HG03135 (cell line): ENCODE measurements around the gene LHB.
A peak's percentile ranks its signal among the peaks of the same experiment; 100 is the strongest.

Source experiments
- ATAC-seq: cut with Tn5 transposase; IDR thresholded peaks from one replicate; pipeline ENCODE4 v1.9.1; 2021; ENCODE audit warnings: mild to moderate bottlenecking, moderate library complexity; ENCODE audit not compliant: unreplicated experiment

LHB gene

DNA sequence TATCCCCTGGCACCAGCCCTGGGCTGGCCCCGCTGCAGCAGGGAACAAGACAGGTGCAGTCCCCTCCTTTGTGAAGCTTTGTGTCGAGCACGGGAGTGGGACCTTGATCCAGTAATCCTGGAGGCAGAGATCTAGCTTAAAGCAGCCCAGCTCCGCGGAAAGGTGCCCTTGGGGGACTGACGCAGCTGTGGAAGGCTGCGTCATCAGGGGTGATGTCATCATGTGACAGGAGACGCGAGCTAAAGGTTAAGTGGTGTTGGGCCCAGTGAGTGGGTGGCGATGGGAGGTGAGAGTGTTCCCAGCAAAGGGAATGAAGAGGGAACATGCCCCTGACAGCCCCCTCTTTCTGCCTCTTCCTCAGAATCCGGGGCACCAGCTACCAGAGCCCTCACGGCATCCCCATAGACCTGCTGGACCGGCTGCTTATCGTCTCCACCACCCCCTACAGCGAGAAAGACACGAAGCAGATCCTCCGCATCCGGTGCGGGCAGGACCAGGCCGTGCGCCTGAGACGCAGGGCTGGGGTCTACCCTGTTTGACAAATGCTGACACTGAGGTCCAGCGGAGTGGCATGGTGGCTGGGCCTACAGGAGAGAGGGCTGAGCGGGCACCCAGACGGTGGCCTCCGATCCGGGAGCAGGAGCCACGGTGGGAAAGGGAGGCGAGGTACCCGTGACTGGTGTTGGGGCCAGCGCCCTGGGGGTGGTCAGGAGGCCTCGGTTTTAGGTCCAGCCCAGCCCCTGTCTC, 2.6 kb downstream of the LHB start:
- ATAC-seq: no peak

DNA sequence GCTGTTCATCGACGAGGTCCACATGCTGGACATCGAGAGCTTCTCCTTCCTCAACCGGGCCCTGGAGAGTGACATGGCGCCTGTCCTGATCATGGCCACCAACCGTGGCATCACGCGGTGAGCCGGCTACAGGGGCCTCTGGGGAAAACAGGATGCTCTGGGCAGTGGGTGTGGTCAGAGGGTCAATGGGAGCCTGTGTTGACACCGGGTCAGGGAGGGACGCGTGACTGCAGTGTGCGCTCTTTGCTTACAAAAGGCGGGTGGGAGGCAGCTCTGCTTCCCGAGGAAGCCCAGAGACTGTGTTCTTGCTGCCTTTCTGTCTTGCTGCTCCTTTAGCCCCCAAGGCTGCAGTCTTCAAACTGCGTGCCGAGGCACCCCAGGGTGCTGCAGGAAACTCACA, 5.7 kb downstream of the LHB start:
- ATAC-seq: no peak

DNA sequence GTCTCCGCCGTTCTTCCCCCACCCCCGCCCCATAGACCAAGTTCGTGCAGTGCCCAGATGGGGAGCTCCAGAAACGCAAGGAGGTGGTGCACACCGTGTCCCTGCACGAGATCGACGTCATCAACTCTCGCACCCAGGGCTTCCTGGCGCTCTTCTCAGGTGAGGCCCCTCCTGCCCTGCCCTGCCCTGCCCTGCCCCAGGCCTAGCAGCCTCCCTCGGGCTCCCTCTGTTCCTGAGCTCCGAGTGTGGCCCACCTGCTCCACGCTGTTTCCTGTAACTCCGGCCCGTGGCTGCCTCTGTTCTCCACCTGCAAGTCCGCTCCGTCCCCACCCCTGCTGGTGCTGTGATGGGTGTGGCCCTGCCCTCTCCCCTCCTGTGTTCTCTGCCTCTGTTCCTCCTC, 6.4 kb downstream of the LHB start:
- ATAC-seq: no peak

DNA sequence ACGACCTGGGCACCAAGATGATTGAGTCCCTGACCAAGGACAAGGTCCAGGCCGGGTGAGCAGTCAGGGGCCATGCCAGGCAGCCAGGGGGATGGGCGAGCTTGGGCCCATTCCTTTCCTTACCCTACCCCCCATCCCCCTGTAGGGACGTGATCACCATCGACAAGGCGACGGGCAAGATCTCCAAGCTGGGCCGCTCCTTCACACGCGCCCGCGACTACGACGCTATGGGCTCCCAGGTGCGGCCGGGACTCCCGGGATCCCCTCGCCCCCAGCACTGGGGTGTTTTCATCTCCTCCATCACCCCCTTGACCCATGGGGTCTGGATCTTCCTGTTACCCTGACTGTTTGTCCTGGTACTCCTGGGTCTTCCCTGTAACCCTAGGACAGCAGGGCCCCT, 7.1 kb downstream of the LHB start:
- ATAC-seq: no peak

DNA sequence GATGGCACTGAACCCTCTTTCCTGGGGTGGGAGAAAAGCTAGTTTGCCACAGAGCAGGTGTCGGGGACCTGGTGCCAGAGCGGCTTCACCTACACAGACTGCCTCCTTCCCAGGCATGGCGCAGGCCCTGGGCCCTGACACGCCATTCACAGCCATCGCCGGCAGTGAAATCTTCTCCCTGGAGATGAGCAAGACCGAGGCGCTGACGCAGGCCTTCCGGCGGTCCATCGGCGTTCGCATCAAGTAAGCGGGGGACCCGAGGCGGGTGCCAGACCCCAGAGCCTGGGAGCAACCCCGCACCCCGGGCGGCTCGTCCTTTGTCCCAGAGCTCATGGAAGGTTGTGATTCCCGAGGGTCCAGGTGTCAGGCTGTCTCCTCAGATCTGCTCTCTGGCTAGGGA, 10.0 kb downstream of the LHB start:
- ATAC-seq: no peak

DNA sequence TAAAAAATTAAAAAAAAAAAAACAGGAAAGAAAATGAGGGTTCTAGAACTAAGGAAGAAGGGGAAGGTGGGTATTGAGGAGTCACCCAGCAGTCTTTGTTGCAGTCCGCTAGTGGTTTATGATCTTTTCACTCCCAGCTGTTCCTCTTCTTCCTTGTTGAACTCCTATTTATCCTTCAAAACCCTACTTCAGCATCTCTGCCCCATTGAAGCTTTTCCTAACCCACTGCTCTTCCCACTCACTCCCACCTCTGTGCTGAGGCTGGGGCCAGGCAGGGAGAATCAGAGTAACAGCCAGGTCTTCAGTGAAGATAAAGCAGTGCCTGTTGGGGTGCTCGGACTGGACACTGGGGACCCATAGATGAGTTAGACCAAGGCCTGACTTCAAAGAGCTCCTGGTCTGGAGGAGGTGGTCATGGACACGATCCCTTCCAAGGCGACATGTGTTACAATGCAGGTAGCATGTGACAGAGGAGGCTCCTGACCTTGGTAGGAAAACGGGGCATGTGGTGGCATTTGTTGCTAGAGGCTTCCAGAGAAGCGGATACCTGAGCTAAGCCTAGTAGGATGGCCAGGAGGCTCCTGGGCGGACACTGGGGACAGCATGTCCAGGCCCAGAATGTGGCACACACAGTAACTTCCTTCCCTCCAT, 11.8 kb downstream of the LHB start:
- ATAC-seq: no peak

DNA sequence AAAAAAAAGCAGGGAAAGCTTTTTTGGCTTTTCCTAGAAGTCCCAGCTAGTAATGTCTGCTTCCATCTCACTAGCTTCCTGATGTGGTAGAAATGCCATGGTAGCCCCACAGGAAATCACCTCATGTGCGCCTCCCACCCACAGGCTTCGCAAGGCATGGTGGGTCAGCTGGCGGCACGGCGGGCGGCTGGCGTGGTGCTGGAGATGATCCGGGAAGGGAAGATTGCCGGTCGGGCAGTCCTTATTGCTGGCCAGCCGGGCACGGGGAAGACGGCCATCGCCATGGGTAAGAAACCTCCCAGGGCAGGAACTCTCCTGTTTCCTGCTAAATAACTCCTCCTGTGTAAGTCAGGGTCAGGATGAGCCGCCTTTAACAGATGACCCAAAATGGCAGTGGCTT, 12.8 kb downstream of the LHB start:
- no peak for ATAC-seq

DNA sequence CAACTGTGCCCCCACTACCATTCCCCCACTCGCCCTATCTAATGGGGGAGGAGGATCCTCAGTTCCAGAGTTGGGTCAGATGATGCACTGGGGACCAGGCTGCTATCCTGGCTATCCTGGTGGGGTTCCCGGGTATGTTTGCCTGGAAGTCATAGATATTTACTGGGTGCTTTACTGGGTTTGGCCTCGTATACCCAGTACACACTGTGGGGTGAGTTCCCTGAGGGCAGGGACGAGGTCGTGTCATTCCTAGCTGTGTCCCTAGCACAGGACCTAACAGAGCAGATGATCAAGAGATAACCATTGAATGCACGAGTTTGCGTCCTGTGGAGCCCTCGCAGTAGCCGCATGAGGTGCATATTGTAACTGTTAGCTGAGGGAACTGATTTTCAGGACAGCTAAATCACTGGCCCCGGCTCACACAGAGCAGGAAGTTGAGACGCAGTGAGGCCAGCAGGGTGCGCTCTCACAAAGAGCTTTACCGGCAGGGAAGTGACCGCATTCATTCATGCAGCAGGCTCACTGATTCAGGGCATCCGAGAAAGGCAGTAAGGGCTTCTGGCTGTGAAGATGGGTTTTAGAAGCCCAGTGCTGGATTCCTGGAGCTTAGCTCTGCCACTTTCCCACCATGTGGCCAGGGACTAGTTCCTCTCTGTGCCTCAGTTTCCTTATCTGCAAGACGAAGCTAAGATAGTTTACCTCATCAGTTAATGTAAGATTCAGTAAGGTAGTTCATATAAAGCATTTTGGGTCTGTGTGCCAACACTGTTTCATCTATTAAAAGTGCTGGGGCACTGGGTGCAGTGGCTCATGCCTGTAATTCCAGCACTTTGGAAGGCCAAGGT, 17.2 kb downstream of the LHB start:
- no peak for ATAC-seq

DNA sequence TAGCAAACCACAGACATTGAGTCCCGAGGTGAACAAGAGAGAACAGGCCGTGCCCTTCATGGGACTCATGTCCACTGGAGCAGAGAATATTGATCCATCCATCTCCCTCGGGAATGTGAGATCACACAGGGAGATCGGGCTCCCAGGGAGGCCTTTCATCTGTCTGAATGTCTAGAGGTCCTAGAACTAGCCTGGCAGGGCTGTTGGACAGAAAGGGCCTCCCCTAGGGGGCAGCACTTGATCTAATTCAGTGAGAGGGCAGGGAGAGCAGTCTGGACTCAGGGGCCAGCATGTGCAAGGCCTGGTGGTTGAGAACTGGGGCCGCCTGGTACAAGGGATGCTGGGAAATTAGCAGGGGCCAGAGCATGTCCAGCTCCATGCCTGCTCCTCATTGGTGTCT, 18.9 kb downstream of the LHB start:
- no peak for ATAC-seq

DNA sequence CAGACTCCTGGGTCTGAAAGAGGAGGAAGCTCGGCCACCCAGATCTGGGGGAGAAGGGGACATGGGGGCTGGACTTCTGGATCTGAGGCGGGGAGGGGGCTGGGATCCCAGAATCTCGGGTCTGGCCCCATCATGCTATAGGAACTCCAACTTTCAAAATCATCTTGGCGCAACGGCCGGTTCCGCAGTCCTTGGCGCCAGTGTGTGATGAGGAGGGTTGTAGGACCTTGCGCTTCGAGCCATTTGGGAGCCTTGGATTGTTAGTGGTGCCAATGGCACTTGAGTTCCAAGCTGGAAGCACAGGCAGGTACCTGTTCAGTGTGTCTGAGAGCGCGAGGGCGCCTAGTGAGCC, 22.9 kb downstream of the LHB start:
- ATAC-seq: no peak

DNA sequence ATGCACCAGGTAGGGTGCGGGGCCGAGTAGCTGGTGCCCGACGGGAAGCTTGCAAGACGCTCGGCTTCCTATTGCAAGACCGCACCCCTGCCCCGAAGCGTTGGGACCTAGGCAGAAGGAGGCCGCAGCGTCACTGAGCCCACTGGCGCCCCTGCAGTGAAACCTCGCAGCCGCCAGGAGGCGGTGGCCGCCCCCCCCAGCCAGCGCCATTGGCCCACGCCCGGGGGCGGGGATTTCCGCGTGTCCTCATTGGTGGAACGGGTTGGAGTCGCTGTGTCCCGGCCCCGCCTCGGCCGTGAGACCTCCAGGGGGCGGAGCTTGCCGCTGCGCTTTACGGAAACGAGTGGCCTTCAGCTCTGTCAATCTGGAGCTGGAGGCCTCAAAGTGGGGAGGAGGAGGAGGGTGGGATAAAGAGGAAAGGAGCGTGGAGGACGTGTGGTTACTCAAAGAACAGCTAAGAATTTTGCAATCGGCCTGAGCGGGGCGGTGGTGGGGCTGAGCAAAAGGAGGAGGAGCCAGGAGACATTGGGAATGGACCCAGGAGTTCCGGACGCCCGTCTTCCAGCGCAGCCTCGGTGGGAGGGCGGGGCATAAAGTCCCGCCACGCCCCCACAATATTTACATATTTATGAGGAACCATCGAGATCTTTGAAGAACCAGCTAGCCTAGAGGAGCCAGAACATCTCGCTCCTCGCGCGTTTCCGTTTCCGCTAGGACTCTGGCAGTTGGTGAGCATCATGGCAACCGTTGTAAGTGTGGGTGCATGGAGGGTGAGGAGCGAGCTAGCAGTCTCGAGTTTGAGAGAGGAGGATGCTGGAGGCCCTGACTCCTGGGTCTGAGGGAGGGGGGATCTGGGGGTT, 23.5 kb downstream of the LHB start, which contains the start of the genes GYS1 and RUVBL2:
TSS of gene GYS1 (minus strand) at position 135 of the 860 bp plus-strand sequence. CDS start 197 bp downstream, outside the sequence.
TSS of gene RUVBL2 (plus strand) at position 713 of the 860 bp plus-strand sequence. CDS start at position 738, 25 bp downstream.
- peak; percentile 86 for ATAC-seq

DNA sequence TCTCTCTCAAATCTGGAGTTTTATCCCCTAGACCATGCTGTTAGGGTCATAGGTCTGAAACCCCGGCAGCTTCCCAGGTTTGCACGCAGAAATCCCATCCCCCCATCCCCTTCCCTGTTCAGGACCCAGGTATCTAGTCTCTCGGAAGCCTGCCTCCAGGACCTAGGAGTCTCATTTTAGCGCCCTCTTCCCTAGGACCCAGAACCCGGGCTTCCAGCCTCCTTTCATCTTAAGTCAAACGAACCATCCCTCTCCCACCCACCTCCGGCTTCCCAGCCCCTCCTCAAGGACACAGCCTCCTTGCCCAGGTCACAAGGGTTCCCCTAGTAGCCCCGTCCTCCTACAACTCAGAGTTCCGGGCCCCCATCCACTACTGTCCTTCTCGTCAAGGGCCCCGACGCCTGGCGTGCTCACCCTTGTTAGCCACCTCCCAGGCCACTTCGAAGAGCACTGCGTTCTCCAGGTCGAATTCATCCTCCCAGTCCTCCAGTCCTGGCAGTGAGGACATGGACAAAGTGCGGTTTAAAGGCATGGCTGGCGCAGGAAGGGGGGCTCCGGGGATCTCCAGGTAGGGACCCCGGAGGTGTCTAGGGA, 24.2 kb downstream of the LHB start:
- peak; percentile 15 for ATAC-seq

DNA sequence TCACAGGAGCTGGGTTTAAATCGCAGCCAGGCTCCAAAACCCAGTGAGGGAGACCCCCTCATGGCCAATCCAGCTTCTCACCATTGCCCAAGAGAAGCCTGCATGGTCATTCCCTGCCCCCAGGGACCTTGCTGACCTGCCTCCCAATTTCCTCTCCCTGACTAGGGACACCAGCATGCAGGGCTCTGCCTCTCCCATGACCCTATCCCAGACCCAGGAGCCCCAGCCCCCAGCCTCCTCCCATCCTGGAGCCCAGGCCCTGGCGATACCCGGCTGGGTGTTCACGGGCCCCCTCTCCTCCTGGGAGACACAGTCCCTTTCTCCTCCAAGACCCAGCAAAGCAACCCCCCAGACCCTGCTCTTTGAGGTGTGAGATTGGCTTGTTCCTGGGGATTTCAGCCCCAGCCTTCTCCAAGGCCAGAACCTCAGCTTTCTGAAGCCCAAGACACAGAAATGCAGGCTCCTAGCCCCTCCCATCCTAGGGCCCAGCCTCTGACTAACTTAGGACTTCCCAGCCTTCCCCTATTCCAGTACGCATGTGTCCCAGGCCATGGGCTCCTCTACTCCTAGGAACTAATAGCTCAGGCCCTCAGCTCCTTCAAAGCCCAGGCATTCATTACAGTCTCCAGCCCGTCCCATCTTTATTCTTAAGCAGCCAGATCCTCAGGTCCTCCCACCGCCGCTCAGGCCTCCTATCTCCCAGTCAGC, 24.9 kb downstream of the LHB start:
- ATAC-seq: no peak

DNA sequence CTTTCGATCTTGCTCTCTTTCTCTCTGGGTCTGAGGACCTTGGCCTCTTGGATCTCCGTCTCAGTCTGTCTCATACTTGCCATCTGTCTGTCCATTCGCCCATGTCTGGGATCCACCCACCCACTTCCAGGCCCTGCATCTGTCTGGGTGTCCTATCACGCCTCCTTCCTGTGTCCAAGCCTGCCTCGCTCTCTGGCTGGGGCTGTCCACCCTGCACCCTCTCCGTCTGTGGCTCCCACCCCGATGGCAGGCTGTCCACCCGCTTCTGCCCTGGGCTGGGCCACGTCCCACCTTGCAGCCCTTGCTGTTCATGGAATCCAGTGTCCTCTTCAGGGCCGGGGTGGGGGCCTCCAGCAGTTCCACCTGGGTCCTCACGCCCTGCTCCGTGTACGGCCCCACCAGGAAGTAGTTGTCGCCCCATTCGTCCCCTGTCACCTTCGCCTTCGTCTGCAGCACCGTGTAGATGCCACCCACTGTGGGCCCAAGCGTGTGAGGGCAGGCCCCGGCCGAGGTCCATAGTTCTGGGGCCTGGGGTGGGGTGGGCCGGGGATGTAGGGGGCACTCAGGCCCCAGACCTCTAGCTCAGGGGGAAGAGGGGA, 25.8 kb downstream of the LHB start:
- no peak for ATAC-seq

DNA sequence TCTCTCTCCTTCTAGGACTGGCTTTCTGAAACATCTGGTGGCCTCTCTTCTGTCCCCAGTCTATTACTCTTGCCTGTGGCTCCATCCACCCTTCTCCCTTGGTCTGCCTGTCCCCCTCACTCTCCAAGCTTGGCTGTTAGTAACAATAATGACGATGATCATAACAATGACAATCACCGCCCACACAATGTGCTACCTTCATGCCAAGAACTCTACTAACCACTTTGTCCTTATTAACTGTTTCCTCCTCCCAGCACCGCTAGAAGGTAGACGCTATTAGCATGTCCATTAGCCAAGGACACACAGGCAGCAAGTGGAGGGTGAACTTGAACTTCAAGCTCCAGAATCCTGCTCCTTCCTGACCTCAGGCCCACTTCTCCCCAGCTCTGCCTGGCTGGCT, 26.5 kb downstream of the LHB start:
- ATAC-seq: no peak

DNA sequence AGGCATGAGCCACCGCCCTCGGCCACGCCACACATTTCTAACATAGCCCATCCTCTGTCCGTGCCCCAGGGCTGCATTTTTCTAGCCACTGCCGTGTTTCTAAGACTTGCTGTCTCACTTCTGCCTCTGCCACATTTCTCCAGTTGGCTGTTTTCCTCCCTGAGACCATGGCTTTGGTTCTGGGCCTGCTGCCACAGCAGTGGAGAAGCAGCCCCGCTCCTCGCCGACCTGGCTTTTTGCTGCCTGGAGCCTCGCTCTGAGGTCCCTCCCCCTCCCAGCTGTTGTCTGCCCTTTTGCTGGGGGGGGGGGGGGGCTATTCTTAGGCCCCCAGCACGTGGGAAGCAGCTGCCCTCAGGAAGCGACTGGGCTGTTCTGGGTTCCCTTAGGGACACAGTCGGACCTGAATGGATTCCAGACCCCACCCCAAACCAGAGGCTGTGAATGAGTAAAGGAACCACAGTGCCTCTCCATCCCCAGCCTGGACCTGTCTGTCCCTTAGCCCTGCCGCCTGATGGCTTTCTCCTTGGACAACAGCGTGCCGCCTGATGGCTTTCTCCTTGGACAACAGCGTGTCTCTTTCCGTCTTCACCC, 27.1 kb downstream of the LHB start:
- no peak for ATAC-seq

DNA sequence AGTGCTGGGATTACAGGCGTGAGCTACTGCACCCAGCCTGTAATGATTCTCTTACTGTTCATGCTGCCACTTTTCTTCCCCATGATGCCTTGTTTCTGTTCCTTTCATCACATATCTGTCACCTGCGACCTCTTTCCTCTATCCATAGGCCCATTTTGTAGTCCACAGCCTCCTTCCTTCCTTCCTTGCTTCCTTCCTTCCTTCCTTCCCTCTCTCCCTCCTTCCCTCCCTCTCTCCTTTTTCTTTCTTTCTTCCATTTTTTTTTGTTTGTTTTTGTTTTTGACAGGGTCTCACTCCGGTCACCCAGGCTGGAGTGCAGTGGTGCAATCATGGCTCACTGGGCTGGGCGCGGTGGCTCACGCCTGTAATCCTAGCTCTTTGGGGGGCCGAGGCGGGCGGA, 28.0 kb downstream of the LHB start:
- ATAC-seq: no peak

DNA sequence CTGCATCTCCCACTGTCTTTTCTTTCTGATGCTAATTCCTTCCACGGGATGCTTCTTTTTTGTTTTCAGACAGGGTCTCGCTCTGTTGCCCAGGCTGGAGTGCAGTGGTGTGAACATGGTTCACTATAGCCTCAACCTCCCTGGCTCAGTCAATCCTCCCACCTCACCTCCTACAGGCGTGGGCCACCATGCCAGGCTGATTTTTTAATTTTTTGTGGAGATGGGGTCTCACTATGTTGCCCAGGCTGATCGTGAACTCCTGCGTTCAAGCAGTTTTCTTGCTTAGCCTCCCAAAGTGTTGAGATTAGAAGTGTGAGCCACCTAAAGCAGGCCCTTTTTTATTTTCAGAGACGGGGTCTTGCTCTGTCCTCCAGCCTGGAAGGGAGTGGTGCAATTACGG, 28.6 kb downstream of the LHB start:
- ATAC-seq: no peak

DNA sequence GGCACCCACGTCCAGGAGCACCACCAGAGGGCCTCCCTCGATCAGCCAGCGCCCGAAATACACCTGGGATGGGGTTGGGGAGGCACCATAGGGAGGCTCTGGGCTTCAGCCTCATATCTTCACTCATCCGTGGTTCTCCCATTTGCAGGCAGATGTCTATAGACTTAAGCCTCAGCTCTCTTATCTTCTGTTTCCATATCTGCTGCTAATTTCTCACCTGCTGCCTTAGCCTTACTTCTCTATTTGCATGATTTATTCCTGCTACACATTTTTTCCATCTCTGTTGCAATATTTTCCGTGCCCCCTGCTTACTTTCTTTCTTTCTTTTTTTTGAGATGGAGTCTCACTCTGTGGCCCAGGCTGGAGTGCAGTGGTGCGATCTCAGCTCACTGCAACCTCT, 29.6 kb downstream of the LHB start:
- no peak for ATAC-seq
